ENCODE data around the gene TLE1. TPM values are rescaled to one million over a fixed set of nuclear protein-coding genes. Genes with fewer than 3 reads are reported as not detected.

The TLE1 gene
- total RNA-seq, 1 experiment from 2014 or later = 17.3 TPM

- no peak for TF ChIP-seq ZBTB33 (IDR thresholded peaks at IDR 0.05; ENCODE audit: extremely low read depth, insufficient replicate concordance, low read length)
Measured at GRCh38 chr9:81625969-81626368, 63.4 kb downstream of the TLE1 start (continued).

GRCh38 chr9:81623778-81624177 is 65.6 kb downstream of the TLE1 start:
- no peak overlapping the region for H3K9ac ChIP-seq (ENCODE audit: low read length)
- peaks cover 0 to 12% of the 10 kb centered on the region in 2 experiments; a peak in 1 of 4 replicates for H3K4me1 ChIP-seq (ENCODE audit: control insufficient read depth in 1 of 2, insufficient read depth in 2 of 2, low read length in 2 of 2)
- ChIA-PET POLR2A (no interaction called here), CTCF (no interaction called here), RAD21 (ENCODE audit: low non-redundant PET in 1 of 2, low total read pairs in 2 of 2, uncharacterized antibody in 2 of 2, unreplicated experiment in 2 of 2) (no interaction called here)
- TF ChIP-seq POLR2AphosphoS5 (IDR thresholded peaks at IDR 0.05; ENCODE audit: low read depth, low read length) = no peak
- TF ChIP-seq EZH2phosphoT487 (IDR thresholded peaks at IDR 0.05; ENCODE audit: borderline replicate concordance) = no peak
- no peak for TF ChIP-seq CBX3 (IDR thresholded peaks at IDR 0.05; ENCODE audit: low read depth)
- TF ChIP-seq, protein P1, sequence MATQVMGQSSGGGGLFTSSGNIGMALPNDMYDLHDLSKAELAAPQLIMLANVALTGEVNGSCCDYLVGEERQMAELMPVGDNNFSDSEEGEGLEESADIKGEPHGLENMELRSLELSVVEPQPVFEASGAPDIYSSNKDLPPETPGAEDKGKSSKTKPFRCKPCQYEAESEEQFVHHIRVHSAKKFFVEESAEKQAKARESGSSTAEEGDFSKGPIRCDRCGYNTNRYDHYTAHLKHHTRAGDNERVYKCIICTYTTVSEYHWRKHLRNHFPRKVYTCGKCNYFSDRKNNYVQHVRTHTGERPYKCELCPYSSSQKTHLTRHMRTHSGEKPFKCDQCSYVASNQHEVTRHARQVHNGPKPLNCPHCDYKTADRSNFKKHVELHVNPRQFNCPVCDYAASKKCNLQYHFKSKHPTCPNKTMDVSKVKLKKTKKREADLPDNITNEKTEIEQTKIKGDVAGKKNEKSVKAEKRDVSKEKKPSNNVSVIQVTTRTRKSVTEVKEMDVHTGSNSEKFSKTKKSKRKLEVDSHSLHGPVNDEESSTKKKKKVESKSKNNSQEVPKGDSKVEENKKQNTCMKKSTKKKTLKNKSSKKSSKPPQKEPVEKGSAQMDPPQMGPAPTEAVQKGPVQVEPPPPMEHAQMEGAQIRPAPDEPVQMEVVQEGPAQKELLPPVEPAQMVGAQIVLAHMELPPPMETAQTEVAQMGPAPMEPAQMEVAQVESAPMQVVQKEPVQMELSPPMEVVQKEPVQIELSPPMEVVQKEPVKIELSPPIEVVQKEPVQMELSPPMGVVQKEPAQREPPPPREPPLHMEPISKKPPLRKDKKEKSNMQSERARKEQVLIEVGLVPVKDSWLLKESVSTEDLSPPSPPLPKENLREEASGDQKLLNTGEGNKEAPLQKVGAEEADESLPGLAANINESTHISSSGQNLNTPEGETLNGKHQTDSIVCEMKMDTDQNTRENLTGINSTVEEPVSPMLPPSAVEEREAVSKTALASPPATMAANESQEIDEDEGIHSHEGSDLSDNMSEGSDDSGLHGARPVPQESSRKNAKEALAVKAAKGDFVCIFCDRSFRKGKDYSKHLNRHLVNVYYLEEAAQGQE (IDR thresholded peaks at IDR 0.05; ENCODE audit: low read depth) = no peak
- TF ChIP-seq SRF (IDR thresholded peaks at IDR 0.05; ENCODE audit: low read depth) = no peak
- TF ChIP-seq SP1 (IDR thresholded peaks at IDR 0.05; ENCODE audit: low read depth) = no peak
- no peak for TF ChIP-seq SIN3A (IDR thresholded peaks at IDR 0.05; ENCODE audit: low read depth)
- TF ChIP-seq EZH2 (IDR thresholded peaks at IDR 0.05) = no peak
- TF ChIP-seq, protein P2, sequence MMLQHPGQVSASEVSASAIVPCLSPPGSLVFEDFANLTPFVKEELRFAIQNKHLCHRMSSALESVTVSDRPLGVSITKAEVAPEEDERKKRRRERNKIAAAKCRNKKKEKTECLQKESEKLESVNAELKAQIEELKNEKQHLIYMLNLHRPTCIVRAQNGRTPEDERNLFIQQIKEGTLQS (IDR thresholded peaks at IDR 0.05) = no peak
- no peak for TF ChIP-seq CTCF (IDR thresholded peaks at IDR 0.05 in 2 of 3, conservative IDR thresholded peaks at IDR 0.05 in 1 of 3; ENCODE audit: borderline replicate concordance in 1 of 3, insufficient read depth in 1 of 3, low read depth in 2 of 3, low read length in 2 of 3)
- no peak for TF ChIP-seq RAD21 (IDR thresholded peaks at IDR 0.05; ENCODE audit: low read depth)
- H2AFZ ChIP-seq (ENCODE audit: low read depth, low read length, poor library complexity, severe bottlenecking) = no peak overlapping the region
- no peak overlapping the region for H3K4me3 ChIP-seq (replicated peaks in 1 of 2; ENCODE audit: low read depth in 1 of 2, low read length in 2 of 2)
- BruUV-seq (replicated peaks) = no TSS peak
- intact Hi-C loops (cut with micrococcal nuclease) = no loop called here
- no peaks in the 10 kb centered on the region for H3K36me3 ChIP-seq (ENCODE audit: control insufficient read depth in 1 of 2, insufficient read depth in 2 of 2, low read length in 2 of 2)
- H3K27ac ChIP-seq (ENCODE audit: low read depth, low read length) = no peak overlapping the region
- DNase-seq (ENCODE audit: low read depth, low spot score) (no peak), ATAC-seq (no peak)
- no peaks in the 10 kb centered on the region for H3K9me3 ChIP-seq (ENCODE audit: control insufficient read depth in 1 of 2, insufficient read depth in 1 of 2, low read depth in 1 of 2, low read length in 2 of 2)
- H3K9me2 ChIP-seq (ENCODE audit: insufficient read depth) = no peaks in the 10 kb centered on the region
- H4K20me1 ChIP-seq (ENCODE audit: insufficient read depth) = no peaks in the 10 kb centered on the region
- no peaks in the 10 kb centered on the region for H3K27me3 ChIP-seq (ENCODE audit: insufficient read depth, low read length)
- no peak overlapping the region for H3K4me2 ChIP-seq (ENCODE audit: low read length)
- no peaks in the 10 kb centered on the region for H3K79me2 ChIP-seq (ENCODE audit: insufficient read depth, low read length)

Measured in HCT116 (cell line).